ENCODE measurements around the gene NKIRAS2.

Gene NKIRAS2

DNA sequence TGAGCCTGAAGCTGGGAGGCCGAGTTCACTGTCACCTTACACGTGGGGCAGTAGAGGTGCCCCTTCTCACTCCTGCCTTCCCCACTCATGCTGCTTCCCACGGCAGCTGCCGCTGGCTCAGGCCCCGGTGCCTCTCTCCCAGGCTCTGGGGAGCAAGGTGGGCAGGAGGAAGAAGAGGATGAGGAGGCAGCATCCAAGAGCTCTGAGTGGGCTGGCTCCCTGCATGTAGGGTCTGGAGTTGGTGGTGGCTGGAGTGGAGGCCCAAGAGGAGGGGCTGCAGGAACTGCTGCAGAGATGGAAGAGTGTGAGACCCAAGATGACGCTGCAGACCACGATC lies 8.9 kb downstream of the NKIRAS2 start:
- Mint-ChIP-seq H3K9me3 (ENCODE audit: low read depth) (no peaks in the 10 kb centered on the region), H3K4me1 (ENCODE audit: low read depth) (peaks cover 6% of the 10 kb centered on the region), H3K4me3 (no peak overlapping the region), H3K27ac (no peak overlapping the region), H3K27me3 (no peaks in the 10 kb centered on the region), H3K36me3 (no peaks in the 10 kb centered on the region)

GRCh38 chr17:42031584-42031983 lies 11.7 kb downstream of the NKIRAS2 start:
- Mint-ChIP-seq H3K36me3 (no peaks in the 10 kb centered on the region), H3K27ac (no peak overlapping the region), H3K4me1 (ENCODE audit: low read depth) (no peaks in the 10 kb centered on the region), H3K27me3 (no peaks in the 10 kb centered on the region), H3K4me3 (no peak overlapping the region), H3K9me3 (ENCODE audit: low read depth) (no peaks in the 10 kb centered on the region)

GRCh38 chr17:42034059-42034458 lies 14.2 kb downstream of the NKIRAS2 start:
- no peaks in the 10 kb centered on the region for H3K4me1 Mint-ChIP-seq (ENCODE audit: low read depth)
- H3K27me3 Mint-ChIP-seq: peaks cover 2% of the 10 kb centered on the region
- no peaks in the 10 kb centered on the region for H3K9me3 Mint-ChIP-seq (ENCODE audit: low read depth)
- no peak overlapping the region for H3K27ac Mint-ChIP-seq
- no peak overlapping the region for H3K4me3 Mint-ChIP-seq
- no peaks in the 10 kb centered on the region for H3K36me3 Mint-ChIP-seq

GRCh38 chr17:42038221-42038973 lies 18.5 kb downstream of the NKIRAS2 start:
- no peaks in the 10 kb centered on the region for H3K4me1 Mint-ChIP-seq (ENCODE audit: low read depth)
- H3K27ac Mint-ChIP-seq: no peak overlapping the region
- peaks cover 2% of the 10 kb centered on the region for H3K27me3 Mint-ChIP-seq
- no peaks in the 10 kb centered on the region for H3K36me3 Mint-ChIP-seq
- no peaks in the 10 kb centered on the region for H3K9me3 Mint-ChIP-seq (ENCODE audit: low read depth)
- no peak overlapping the region for H3K4me3 Mint-ChIP-seq

GRCh38 chr17:42039794-42040763 lies 20.2 kb downstream of the NKIRAS2 start:
- Mint-ChIP-seq H3K4me3 (no peak overlapping the region), H3K9me3 (ENCODE audit: low read depth) (no peaks in the 10 kb centered on the region), H3K27ac (no peak overlapping the region), H3K4me1 (ENCODE audit: low read depth) (no peaks in the 10 kb centered on the region), H3K27me3 (peaks cover 2% of the 10 kb centered on the region), H3K36me3 (no peaks in the 10 kb centered on the region)

GRCh38 chr17:42040818-42041217 lies 20.9 kb downstream of the NKIRAS2 start:
- Mint-ChIP-seq H3K27ac (no peak overlapping the region), H3K27me3 (peaks cover 2% of the 10 kb centered on the region), H3K9me3 (ENCODE audit: low read depth) (no peaks in the 10 kb centered on the region), H3K4me1 (ENCODE audit: low read depth) (no peaks in the 10 kb centered on the region), H3K36me3 (no peaks in the 10 kb centered on the region), H3K4me3 (no peak overlapping the region)

- no peaks in the 10 kb centered on the region for H3K36me3 Mint-ChIP-seq
- H3K27me3 Mint-ChIP-seq: peaks cover 2% of the 10 kb centered on the region
- H3K4me3 Mint-ChIP-seq: no peak overlapping the region
- H3K27ac Mint-ChIP-seq: no peak overlapping the region
- no peaks in the 10 kb centered on the region for H3K4me1 Mint-ChIP-seq (ENCODE audit: low read depth)
- no peaks in the 10 kb centered on the region for H3K9me3 Mint-ChIP-seq (ENCODE audit: low read depth)
These were observed 21.7 kb downstream of the NKIRAS2 start for GRCh38 chr17:42041619-42042018.

DNA sequence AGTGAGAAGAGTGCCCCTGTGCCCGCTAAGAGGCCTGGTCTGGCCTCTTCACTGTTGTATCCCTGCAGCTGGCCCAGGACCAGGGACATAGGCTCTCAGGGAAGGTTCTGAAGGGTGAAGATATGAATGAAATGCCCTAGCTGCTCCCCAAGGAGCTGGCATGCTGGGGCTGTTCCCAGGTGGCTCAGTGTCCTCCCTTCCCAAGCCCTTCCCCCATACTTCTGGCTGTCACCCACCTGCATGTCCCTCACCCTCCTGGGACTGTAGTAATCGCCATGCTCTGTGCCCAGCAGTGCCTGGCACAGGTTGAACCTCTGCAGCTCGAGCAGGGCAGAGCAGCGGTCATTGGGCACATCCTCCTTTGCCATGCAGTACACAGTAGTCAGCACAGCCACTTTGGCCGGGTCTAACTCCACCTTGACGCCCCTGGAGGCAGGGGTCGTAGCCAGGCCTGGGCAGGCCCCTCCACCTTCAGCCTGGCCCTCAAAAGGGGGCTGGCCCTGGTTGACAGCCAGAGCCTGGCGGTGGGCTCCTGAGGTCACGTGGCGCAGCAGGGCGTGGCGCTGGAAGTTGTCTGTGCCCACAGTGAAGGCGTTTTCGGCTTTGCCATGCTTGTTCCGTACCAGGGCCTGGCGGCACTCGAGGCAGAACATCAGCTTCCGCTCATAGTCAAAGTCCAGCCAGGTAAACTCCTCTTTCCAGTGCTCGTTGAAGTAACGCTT lies 22.9 kb downstream of the NKIRAS2 start:
- H3K4me1 Mint-ChIP-seq (ENCODE audit: low read depth): no peaks in the 10 kb centered on the region
- H3K36me3 Mint-ChIP-seq: no peaks in the 10 kb centered on the region
- H3K9me3 Mint-ChIP-seq (ENCODE audit: low read depth): no peaks in the 10 kb centered on the region
- H3K27me3 Mint-ChIP-seq: no peaks in the 10 kb centered on the region
- H3K4me3 Mint-ChIP-seq: no peak overlapping the region
- no peak overlapping the region for H3K27ac Mint-ChIP-seq

GRCh38 chr17:42045719-42046118 lies 25.8 kb downstream of the NKIRAS2 start:
- no peaks in the 10 kb centered on the region for H3K9me3 Mint-ChIP-seq (ENCODE audit: low read depth)
- H3K36me3 Mint-ChIP-seq: no peaks in the 10 kb centered on the region
- no peak overlapping the region for H3K27ac Mint-ChIP-seq
- H3K27me3 Mint-ChIP-seq: peaks cover 3% of the 10 kb centered on the region
- no peak overlapping the region for H3K4me3 Mint-ChIP-seq
- peaks cover under 1% of the 10 kb centered on the region for H3K4me1 Mint-ChIP-seq (ENCODE audit: low read depth)

- Mint-ChIP-seq H3K36me3 (no peaks in the 10 kb centered on the region), H3K4me1 (ENCODE audit: low read depth) (peaks cover 2% of the 10 kb centered on the region), H3K27ac (no peak overlapping the region), H3K9me3 (ENCODE audit: low read depth) (no peaks in the 10 kb centered on the region), H3K27me3 (peaks cover 4% of the 10 kb centered on the region), H3K4me3 (no peak overlapping the region)
These were observed 27.5 kb downstream of the NKIRAS2 start for GRCh38 chr17:42047343-42047742.

DNA sequence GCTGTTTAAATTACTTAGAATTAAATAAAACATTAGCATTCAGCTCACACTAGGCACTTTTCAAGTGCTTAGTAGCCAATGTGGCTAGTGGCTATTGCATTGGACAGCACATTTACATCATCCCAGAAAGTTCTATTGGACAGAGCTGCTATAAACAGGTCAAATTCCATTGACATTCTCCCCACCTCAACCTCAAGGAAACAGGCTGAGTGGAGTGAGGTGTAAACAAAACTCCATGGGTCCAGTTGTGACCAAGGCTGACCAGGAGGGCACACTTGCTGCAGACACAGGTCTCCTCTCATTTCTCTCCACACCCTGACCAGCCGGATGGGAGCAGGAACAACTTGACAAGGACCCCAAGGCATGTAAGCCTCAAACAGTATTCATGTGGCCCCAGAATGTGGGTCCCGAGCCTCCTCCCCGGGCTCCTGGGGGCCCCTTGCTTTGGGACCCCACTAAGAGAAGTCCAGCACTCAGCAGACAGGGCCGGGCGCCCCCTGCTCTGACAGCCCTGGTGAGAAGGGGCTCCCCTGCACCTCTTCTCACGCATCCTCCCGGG lies 30.0 kb downstream of the NKIRAS2 start:
- H3K27me3 Mint-ChIP-seq: peaks cover 14% of the 10 kb centered on the region

DNA sequence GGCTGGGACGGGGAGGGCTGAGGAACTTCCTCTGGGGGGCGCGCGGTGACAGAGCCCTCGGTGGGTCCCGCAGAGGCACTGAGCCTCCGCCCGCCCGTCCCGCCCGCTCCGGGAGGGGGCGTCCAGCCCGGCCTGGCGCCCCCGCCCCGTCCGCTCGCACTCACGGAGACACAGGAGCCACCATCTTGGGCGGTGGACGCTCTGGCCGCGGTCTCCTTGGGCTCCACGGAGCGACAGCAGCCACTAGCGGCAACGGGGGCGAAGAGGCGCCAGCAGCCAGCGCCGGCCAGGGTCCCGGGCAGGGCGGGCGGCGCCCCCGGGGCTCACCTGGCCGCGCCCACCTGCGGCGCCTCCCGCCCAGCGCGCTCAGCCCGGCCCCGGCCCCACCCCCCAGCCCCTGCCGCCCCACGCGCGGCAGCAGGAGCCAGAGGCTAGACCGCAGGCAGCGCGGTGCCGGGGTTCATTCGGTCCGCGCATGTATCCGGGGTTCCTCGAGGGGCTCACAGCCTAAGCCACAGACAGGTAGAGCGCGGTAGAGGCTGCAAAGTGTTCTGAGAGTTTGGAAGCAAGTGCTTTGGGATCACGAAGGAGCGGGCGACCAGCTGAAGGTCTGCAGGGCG lies 30.6 kb downstream of the NKIRAS2 start, which contains the start of gene C17orf113:
TSS of gene C17orf113 (minus strand) at position 209 of the 620 bp plus-strand sequence. CDS start 7,225 bp downstream, outside the sequence.
- no peaks in the 10 kb centered on the region for H3K36me3 Mint-ChIP-seq
- H3K4me3 Mint-ChIP-seq: peak within 1 kb of the TSS; percentile 84
- peaks cover 14% of the 10 kb centered on the region for H3K27me3 Mint-ChIP-seq
- H3K9me3 Mint-ChIP-seq (ENCODE audit: low read depth): no peaks in the 10 kb centered on the region
- no peak within 1 kb of the TSS for H3K27ac Mint-ChIP-seq
- H3K4me1 Mint-ChIP-seq (ENCODE audit: low read depth): peaks cover 2% of the 10 kb centered on the region

More for the DNA sequence above, 30.0 kb downstream of the NKIRAS2 start:
- Mint-ChIP-seq H3K4me1 (ENCODE audit: low read depth) (peaks cover 2% of the 10 kb centered on the region), H3K9me3 (ENCODE audit: low read depth) (no peaks in the 10 kb centered on the region), H3K4me3 (peak overlapping the region; percentile 79), H3K36me3 (no peaks in the 10 kb centered on the region), H3K27ac (no peak overlapping the region)

DNA sequence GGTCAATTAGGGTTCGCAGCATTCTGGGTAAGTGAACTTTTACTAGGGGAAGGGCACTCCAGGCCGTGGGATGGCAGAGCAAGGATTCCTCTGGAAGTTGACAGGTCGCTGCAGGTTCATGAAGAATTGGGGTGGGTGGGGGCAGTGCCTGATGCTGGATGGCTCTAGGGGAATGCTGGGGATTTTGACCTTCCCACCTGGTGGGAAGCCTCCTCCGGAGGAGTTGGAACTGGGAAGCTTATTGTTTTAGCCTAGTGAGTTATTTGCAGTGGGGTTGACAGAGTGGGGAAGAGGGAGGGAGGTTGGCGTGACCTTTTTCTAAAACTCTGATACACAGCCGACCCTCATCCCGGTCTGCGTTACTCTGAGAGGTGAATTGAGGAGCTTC lies 31.1 kb downstream of the NKIRAS2 start:
- peak overlapping the region; percentile 84 for H3K4me3 Mint-ChIP-seq
- peaks cover 14% of the 10 kb centered on the region for H3K27me3 Mint-ChIP-seq
- no peaks in the 10 kb centered on the region for H3K36me3 Mint-ChIP-seq
- no peak overlapping the region for H3K27ac Mint-ChIP-seq
- H3K9me3 Mint-ChIP-seq (ENCODE audit: low read depth): no peaks in the 10 kb centered on the region
- peaks cover 2% of the 10 kb centered on the region for H3K4me1 Mint-ChIP-seq (ENCODE audit: low read depth)

GRCh38 chr17:42051645-42052044 lies 31.8 kb downstream of the NKIRAS2 start:
- Mint-ChIP-seq H3K27ac (no peak overlapping the region), H3K9me3 (ENCODE audit: low read depth) (no peaks in the 10 kb centered on the region), H3K4me1 (ENCODE audit: low read depth) (peaks cover 2% of the 10 kb centered on the region), H3K4me3 (peak overlapping the region; percentile 84), H3K27me3 (peaks cover 14% of the 10 kb centered on the region), H3K36me3 (no peaks in the 10 kb centered on the region)

All from activated naive CD8-positive, alpha-beta T cell (primary cell).